BE2C (cell line): ENCODE data around the gene PRDM12.

ENCODE experiments used
- DNase-seq: peaks from one replicate; pipeline ENCODE4 v3.0.0-alpha.2; 2020
- H3K27me3 ChIP-seq: fragments of 250-450 bp; sonication (Bioruptor Pico); 2 replicates; pipeline ENCODE4 v1.5.1; 2020; ENCODE audit warnings: mild to moderate bottlenecking
- H3K36me3 ChIP-seq: fragments of 250-450 bp; sonication (Bioruptor Pico); 2 replicates; pipeline ENCODE4 v1.5.1; 2020; ENCODE audit warnings: mild to moderate bottlenecking
- H3K4me1 ChIP-seq: fragments of 250-450 bp; sonication (Bioruptor Pico); 2 replicates; pipeline ENCODE4 v1.5.1; 2020
- H3K4me3 ChIP-seq: 2 replicates; pipeline ENCODE4 v1.5.1; 2011; ENCODE audit warnings: low read depth, low read length
- H3K9me3 ChIP-seq: fragments of 250-450 bp; sonication (Bioruptor Pico); 2 replicates; pipeline ENCODE4 v1.5.1; 2020
- TF ChIP-seq, protein P1 (sequence below): IDR thresholded peaks from 2 replicates; pipeline ENCODE4 v1.5.1; 2012; ENCODE audit warnings: mild to moderate bottlenecking, low read depth, low read length

Gene PRDM12

DNA sequence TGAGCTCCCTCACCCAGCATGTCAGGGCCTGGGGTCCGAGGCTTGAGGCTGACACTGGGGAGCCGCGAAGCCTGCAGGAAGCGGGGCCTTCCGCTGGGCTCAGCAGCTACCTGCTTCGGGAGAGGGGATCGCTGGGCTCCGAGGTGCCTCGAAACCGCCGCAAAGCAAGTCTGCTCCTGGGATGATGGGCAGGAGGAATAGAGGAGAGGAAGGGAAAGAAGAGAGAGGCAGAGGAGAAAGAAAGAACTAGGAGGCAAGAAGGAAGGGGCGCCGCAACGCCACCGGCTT lies 1.5 kb upstream of the PRDM12 start:
- TF ChIP-seq, protein P1, sequence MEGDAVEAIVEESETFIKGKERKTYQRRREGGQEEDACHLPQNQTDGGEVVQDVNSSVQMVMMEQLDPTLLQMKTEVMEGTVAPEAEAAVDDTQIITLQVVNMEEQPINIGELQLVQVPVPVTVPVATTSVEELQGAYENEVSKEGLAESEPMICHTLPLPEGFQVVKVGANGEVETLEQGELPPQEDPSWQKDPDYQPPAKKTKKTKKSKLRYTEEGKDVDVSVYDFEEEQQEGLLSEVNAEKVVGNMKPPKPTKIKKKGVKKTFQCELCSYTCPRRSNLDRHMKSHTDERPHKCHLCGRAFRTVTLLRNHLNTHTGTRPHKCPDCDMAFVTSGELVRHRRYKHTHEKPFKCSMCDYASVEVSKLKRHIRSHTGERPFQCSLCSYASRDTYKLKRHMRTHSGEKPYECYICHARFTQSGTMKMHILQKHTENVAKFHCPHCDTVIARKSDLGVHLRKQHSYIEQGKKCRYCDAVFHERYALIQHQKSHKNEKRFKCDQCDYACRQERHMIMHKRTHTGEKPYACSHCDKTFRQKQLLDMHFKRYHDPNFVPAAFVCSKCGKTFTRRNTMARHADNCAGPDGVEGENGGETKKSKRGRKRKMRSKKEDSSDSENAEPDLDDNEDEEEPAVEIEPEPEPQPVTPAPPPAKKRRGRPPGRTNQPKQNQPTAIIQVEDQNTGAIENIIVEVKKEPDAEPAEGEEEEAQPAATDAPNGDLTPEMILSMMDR, result no peak
- H3K4me3 ChIP-seq, result no peak overlapping the region
- no peak for DNase-seq
- peaks cover 95% of the 10 kb centered on the region for H3K27me3 ChIP-seq
- no peaks in the 10 kb centered on the region for H3K4me1 ChIP-seq
- no peaks in the 10 kb centered on the region for H3K36me3 ChIP-seq
- no peaks in the 10 kb centered on the region for H3K9me3 ChIP-seq

DNA sequence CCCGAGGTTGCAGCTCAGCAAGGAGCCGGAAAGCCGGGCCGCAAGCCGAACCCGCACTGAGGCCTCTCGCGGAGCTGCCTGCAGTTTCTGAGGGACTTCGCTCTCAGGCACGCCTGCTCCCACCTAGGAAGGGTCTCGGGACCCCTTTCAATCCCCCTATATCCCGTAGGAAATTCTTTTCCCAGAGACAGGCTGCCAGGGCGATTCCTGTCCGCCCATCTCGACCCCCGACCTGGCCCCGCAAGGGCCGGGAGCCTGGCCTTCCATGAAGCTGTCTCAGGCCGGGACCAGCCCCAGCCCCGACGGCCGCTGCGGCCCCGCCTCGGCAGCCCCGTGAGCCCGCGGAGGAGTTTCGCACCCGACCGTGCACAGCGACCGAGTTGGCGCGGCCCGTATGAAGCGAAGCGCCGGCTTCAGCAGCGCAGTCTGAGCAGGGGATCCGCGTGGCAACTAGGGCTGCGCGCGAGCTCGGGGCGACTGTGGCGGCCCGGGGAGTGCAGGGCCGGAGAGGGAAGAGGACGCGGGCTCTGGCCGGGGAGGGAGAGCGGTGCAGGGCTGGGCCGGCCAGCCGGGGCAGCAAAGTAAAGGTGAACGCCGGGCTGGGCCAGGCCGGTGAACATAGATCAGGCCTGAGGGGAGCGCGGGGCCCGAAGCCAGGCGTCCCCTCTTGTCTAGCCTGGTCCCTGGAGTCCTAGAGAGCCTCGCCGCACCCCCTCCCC lies 977 bp upstream of the PRDM12 start:
- Histone ChIP-seq H3K36me3 (no peaks in the 10 kb centered on the region), H3K27me3 (peaks cover 93% of the 10 kb centered on the region)
- DNase-seq, result no peak

DNA sequence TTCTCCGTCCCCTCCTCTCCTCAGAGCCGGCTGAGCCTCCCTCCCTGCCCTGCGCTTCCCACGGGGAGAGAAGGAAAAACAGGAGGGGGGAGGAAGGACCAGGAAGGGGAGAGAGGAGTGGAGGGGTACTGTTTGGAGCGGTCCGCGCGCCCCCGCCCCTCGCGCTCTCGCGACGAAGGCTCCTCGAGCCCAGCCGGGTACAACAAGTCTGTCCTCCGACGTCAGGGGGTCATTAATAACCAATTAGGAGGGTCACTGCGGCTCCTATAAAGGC lies 480 bp upstream of the PRDM12 start:
- no peak overlapping the region for H3K4me3 ChIP-seq
- TF ChIP-seq, protein P1, result no peak
- H3K27me3 ChIP-seq, result peaks cover 88% of the 10 kb centered on the region
- no peaks in the 10 kb centered on the region for H3K4me1 ChIP-seq
- no peaks in the 10 kb centered on the region for H3K9me3 ChIP-seq
- H3K36me3 ChIP-seq, result no peaks in the 10 kb centered on the region
- DNase-seq, result no peak

More for the DNA sequence above, 977 bp upstream of the PRDM12 start:
- Histone ChIP-seq H3K4me3 (no peak overlapping the region), H3K9me3 (no peaks in the 10 kb centered on the region), H3K4me1 (no peaks in the 10 kb centered on the region)
- TF ChIP-seq, protein P1, result no peak

DNA sequence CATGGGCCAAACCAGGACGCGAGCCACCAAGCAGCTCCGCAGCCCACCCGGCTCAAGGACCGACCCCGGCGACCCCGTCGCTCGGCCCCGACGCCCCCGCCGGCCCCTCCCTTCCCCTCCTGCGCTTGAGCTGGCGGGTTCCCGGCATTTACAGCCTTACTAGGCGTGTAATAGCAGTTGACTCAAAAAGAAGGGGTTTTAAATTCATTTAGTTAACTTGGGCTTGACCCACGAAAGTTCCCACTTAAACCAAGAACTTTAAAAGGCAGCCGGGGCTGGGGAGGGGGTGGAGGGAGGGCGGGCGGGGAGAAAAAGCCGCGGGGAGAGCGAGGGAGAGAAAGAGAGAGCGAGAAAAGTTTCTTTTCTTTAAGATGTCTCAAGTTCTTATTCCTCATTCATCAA lies 636 bp downstream of the PRDM12 start:
- no peaks in the 10 kb centered on the region for H3K36me3 ChIP-seq
- H3K4me3 ChIP-seq, result no peak overlapping the region
- TF ChIP-seq, protein P1, result no peak
- H3K9me3 ChIP-seq, result no peaks in the 10 kb centered on the region
- H3K27me3 ChIP-seq, result peaks cover 77% of the 10 kb centered on the region
- no peak for DNase-seq
- H3K4me1 ChIP-seq, result no peaks in the 10 kb centered on the region

DNA sequence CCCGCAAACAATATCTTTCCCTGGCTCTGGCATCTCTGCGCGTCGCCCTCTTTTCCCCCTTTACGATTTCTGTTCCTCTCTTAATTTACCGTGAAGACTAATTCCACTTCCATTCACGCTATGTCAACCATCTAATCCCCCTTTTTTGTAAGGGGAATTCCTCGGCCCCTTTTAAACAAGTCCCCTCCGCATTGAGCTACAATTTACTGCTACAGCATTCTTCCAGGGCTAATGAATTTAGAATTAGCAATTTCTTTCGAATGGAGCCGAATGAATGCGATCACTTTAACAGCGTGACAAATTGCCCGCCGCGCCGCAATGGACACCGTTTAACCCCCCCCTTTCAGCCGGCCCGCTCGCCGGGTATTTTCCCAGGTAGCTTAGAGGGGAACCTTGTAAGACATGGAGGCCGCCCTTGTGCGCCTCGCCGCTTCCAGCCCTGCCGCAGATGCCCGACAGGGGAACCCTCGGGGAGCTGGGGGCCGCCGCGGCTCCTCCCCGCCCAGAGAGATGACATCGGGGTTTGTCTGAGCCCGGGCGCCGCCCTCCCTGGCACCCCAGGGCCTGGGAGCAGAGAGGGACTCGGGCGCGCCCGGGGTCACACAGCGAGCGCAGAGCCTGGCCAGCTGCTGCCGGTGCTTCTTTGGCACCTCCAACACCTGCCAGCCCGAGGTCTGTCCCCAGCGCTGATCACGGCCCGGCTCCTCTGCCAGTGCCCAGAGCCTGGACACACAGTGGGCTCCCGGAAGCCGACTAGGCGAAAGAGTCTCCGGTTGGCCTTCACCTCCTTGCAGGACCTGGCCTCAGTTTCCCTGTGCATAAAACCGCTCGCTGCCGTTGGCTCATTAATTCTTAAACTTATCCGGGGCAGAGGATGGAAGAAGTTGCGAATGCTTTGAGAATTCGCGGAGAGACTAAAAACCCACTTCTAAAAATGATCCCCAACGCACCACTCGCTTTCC lies 1.3 kb downstream of the PRDM12 start:
- DNase-seq, result no peak
- H3K4me3 ChIP-seq, result no peak overlapping the region
- no peaks in the 10 kb centered on the region for H3K36me3 ChIP-seq
- TF ChIP-seq, protein P1, result no peak
- no peaks in the 10 kb centered on the region for H3K9me3 ChIP-seq
- no peaks in the 10 kb centered on the region for H3K4me1 ChIP-seq
- H3K27me3 ChIP-seq, result peaks cover 70% of the 10 kb centered on the region
